HCT116 (cell line): Measurements from ENCODE around the gene THADA.

Experiments
- CEBPB ChIP-seq: IDR thresholded peaks from 2 replicates; pipeline ENCODE4 v1.6.1; 2012; ENCODE audit warnings: low read depth
- CTCF ChIP-seq, 3 experiments: fragments of 200-600 bp in 1 of 3; sonication (generic) in 1 of 3; IDR thresholded peaks in 2 of 3; conservative IDR thresholded peaks in 1 of 3; 2 replicates each; pipeline ENCODE4 v1.5.1; 2012 to 2017; ENCODE audit warnings: low read depth in 2 of 3, low read length in 2 of 3, antibody characterized with exemption in 1 of 3, borderline replicate concordance in 1 of 3, control low read depth in 1 of 3, mild to moderate bottlenecking in 1 of 3, mixed read lengths in 1 of 3, mixed run types in 1 of 3, moderate library complexity in 1 of 3; ENCODE audit not compliant: insufficient read depth in 1 of 3
- EGR1 ChIP-seq: IDR thresholded peaks from 2 replicates; pipeline ENCODE4 v1.6.1; 2012; ENCODE audit warnings: low read depth
- POLR2A ChIP-seq: IDR thresholded peaks from 2 replicates; pipeline ENCODE4 v1.7.0; 2011; ENCODE audit warnings: borderline replicate concordance; ENCODE audit not compliant: insufficient read depth, insufficient read length; ENCODE audit errors: extremely low read depth

GRCh38 chr2:43300781-43301583, 294.9 kb downstream of the THADA start:
- TF ChIP-seq CTCF (IDR thresholded peaks at IDR 0.05 in 2 of 3, conservative IDR thresholded peaks at IDR 0.05 in 1 of 3; ENCODE audit: borderline replicate concordance in 1 of 3, insufficient read depth in 1 of 3, low read depth in 2 of 3, low read length in 2 of 3) (no peak), POLR2A (no peak), CEBPB (no peak), EGR1 (no peak)
